GM12891 (cell line): ENCODE data around the gene ZBTB4.

Experiments
- PAX5 ChIP-seq: IDR thresholded peaks from 2 replicates; pipeline ENCODE4 v1.6.1; 2011; ENCODE audit warnings: low read length, moderate library complexity, mild to moderate bottlenecking; ENCODE audit not compliant: insufficient read depth, severe bottlenecking
- POLR2A ChIP-seq: IDR thresholded peaks from 2 replicates; pipeline ENCODE4 v1.6.1; 2011; ENCODE audit warnings: low read depth, low read length, control low read depth
- POLR2AphosphoS5 ChIP-seq: IDR thresholded peaks from 2 replicates; pipeline ENCODE4 v1.6.1; 2011; ENCODE audit warnings: low read depth, low read length, control low read depth
- SPI1 ChIP-seq: IDR thresholded peaks from 2 replicates; pipeline ENCODE4 v1.6.1; 2011; ENCODE audit warnings: low read depth, low read length, control low read depth
- TAF1 ChIP-seq: IDR thresholded peaks from 2 replicates; pipeline ENCODE4 v1.6.1; 2011; ENCODE audit warnings: low read depth, low read length, control low read depth

DNA sequence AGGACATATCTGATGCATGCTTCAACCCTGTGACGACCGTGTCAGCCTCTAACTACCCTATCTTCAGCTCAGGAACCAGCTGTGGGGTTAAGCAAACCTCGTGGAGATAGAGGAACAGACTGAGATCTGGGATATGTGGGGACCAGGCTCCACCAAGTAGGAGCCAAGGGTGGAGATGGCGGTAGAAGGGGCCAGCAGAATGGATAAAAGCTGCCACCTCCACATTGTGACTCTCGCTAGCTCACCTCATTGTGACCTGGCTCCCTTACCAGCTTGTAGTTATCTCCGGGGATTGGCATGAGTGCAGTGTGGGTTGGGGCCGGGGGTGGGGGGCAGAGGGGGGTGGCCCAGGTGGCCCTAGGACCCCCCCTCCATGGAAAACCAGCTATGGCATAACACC, 54.1 kb downstream of the ZBTB4 start, which contains the start of gene SPEM2:
- TF ChIP-seq POLR2A: no peak
- no peak for TF ChIP-seq TAF1
- no peak for TF ChIP-seq POLR2AphosphoS5
- no peak for TF ChIP-seq SPI1
- no peak for TF ChIP-seq PAX5
